Neutrophil (primary cell): ENCODE results near the gene ZBTB8OS.
A peak's percentile ranks its signal among the peaks of the same experiment; 100 is the strongest.
"Not testable (repeated sequence)": the region's sequence is repeated elsewhere in the genome, so short reads cannot be mapped to it uniquely, and the experiment has no call there.

Experiments
- H3K27ac ChIP-seq: fragments of 200-600 bp; sonication (generic); 2 replicates; pipeline ENCODE4 v1.5.1; 2016; ENCODE audit warnings: mild to moderate bottlenecking, moderate library complexity
- H3K27me3 ChIP-seq: fragments of 200-600 bp; sonication (generic); 2 replicates; pipeline ENCODE4 v1.6.0; 2016; ENCODE audit warnings: mild to moderate bottlenecking
- H3K36me3 ChIP-seq: fragments of 200-600 bp; sonication (generic); 2 replicates; pipeline ENCODE4 v1.5.1; 2017
- H3K4me1 ChIP-seq, 2 experiments: fragments of 200-600 bp in 1 of 2; sonication (generic) in 1 of 2; 1 replicate in 1 of 2; 2 replicates in 1 of 2; pipeline versions ENCODE4 v1.5.1 to v1.6.1; 2013 to 2016; ENCODE audit warnings: low read depth in 1 of 2, low read length in 1 of 2, mild to moderate bottlenecking in 1 of 2, moderate library complexity in 1 of 2; ENCODE audit not compliant: control insufficient read depth in 1 of 2, insufficient read depth in 1 of 2
- H3K4me3 ChIP-seq, 2 experiments: fragments of 200-600 bp in 1 of 2; sonication (generic) in 1 of 2; 1 replicate in 1 of 2; 2 replicates in 1 of 2; pipeline ENCODE4 v1.5.1; 2013 to 2016; ENCODE audit warnings: low read depth in 1 of 2, low read length in 1 of 2, mild to moderate bottlenecking in 1 of 2, moderate library complexity in 1 of 2
- H3K9me3 ChIP-seq: fragments of 200-600 bp; sonication (generic); 2 replicates; pipeline ENCODE4 v1.5.1; 2016
- TF ChIP-seq, protein P1 (sequence below): fragments of 200-600 bp; sonication (generic); IDR thresholded peaks from 2 replicates; pipeline ENCODE4 v1.5.1; 2016; ENCODE audit warnings: antibody characterized with exemption

The ZBTB8OS gene

DNA sequence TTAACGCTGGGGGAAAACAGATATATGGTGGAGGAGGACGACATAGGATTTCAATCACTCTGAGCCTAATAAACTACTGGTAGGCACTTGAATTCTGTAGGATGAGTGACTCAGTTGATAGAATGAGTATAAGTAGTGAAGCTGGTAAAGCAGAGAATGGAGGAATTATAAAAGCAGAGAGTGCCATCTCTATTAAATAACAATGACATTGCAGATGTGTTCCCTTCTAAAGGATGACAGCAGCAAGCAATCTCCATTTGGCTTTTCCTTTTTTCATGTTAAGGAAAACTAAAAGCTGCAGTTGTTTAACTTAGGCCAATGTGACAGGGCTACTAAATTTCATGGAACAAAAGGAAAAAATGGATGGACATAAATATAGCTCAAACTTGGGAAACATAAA is 17.5 kb downstream of the ZBTB8OS start:
- TF ChIP-seq, protein P1, sequence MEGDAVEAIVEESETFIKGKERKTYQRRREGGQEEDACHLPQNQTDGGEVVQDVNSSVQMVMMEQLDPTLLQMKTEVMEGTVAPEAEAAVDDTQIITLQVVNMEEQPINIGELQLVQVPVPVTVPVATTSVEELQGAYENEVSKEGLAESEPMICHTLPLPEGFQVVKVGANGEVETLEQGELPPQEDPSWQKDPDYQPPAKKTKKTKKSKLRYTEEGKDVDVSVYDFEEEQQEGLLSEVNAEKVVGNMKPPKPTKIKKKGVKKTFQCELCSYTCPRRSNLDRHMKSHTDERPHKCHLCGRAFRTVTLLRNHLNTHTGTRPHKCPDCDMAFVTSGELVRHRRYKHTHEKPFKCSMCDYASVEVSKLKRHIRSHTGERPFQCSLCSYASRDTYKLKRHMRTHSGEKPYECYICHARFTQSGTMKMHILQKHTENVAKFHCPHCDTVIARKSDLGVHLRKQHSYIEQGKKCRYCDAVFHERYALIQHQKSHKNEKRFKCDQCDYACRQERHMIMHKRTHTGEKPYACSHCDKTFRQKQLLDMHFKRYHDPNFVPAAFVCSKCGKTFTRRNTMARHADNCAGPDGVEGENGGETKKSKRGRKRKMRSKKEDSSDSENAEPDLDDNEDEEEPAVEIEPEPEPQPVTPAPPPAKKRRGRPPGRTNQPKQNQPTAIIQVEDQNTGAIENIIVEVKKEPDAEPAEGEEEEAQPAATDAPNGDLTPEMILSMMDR: no peak
- H3K27ac ChIP-seq: no peak overlapping the region
- no peaks in the 10 kb centered on the region for H3K27me3 ChIP-seq
- H3K4me3 ChIP-seq: no peak overlapping the region
- peaks cover 3 to 13% of the 10 kb centered on the region in 2 experiments for H3K4me1 ChIP-seq
- peaks cover 48% of the 10 kb centered on the region for H3K36me3 ChIP-seq
- H3K9me3 ChIP-seq: no peaks in the 10 kb centered on the region

DNA sequence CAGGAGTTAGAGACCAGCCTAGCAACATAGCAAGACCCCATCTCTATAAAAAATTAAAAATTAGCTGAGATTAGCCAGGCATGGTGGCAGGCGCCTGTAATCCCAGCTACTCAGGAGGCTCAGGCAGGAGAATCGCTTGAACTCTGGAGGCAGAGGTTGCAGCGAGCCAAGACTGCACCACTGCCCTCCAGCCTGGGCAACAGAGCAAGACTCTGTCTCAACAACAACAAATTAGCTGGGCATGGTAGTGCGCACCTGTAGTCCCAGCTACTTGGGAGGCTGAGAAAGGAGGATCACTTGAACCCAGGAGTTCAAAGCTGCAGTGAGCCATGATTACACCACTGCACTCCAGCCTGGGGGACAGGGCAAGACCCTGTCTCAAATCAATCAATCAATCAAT is 20.2 kb downstream of the ZBTB8OS start:
- H3K27me3 ChIP-seq, H3K4me1 ChIP-seq, H3K27ac ChIP-seq, H3K4me3 ChIP-seq, H3K9me3 ChIP-seq: not testable (repeated sequence)
- H3K36me3 ChIP-seq: peaks cover 69% of the 10 kb centered on the region

DNA sequence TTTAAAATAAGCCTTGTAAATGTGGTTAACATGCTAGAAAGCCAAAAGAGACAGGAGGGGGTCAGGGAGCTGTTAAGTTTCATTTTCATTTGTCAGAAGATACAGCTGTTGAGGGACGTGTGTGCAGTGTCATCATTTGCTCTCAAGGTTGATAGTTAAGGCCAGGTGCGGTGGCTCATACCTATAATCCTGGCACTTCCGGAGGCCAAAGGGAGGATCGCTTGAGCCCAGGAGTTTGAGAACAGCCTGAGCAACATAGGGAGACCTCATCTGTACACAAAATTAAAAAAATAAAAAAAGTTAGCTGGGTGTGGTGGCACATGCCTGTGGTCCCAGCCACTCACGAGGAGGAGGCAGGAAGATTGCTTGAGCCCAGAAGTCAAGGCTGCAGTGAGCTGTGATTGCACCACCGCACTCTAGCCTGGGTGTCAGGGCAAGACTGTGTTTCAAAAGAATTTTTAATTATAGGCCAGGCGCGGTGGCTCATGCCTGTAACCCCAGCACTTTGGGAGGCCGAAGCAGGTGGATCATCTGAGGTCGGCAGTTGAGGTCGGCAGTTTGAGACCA is 22.7 kb downstream of the ZBTB8OS start:
- Histone ChIP-seq H3K27ac (no peak overlapping the region), H3K4me3 (no peak overlapping the region), H3K9me3 (no peaks in the 10 kb centered on the region), H3K27me3 (no peaks in the 10 kb centered on the region), H3K36me3 (peaks cover 51% of the 10 kb centered on the region), H3K4me1 (no peaks in the 10 kb centered on the region)
- TF ChIP-seq, protein P1: no peak

DNA sequence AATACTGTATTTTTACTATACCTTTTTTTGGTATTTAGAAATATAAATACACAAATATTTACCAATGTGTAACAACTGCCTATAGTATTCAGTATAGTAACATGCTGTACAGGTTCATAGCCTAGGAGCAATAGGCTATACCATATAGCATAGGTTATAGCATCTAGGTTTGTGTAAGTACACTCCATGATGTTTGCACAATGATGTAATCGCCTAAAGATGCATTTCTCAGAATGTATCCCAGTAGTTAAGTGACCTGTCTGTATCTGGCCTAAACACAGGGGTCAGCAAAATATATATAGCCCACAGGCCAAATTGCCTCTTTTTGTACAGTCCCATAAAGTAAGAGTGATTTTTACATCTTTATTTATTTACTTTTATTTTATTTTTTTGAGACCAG is 24.2 kb downstream of the ZBTB8OS start:
- H3K27me3 ChIP-seq: no peaks in the 10 kb centered on the region
- TF ChIP-seq, protein P1: no peak
- H3K4me3 ChIP-seq: no peak overlapping the region
- H3K9me3 ChIP-seq: no peaks in the 10 kb centered on the region
- peaks cover 47% of the 10 kb centered on the region for H3K36me3 ChIP-seq
- H3K27ac ChIP-seq: no peak overlapping the region
- H3K4me1 ChIP-seq: no peaks in the 10 kb centered on the region

DNA sequence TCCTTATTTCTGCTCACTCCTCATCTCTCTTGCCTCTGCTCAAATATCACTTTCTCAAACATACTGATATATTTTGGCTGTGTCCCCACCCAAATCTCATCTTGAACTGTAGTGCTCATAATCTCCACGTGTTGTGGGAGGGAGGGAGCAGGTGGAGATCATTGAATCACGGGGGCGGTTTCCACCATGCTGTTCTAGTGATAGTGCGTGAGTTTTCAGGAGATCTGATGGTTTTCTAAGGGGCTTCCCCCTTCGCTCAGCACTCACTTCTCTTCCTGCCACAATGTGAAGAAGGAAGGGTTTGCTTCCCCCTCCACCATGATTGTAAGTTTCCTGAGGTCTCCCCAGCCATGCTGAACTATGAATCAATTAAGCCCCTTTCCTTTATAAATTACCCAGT is 26.6 kb downstream of the ZBTB8OS start:
- H3K27me3 ChIP-seq: no peaks in the 10 kb centered on the region
- H3K36me3 ChIP-seq: peaks cover 56% of the 10 kb centered on the region
- no peak overlapping the region for H3K4me3 ChIP-seq
- peak overlapping the region; percentile 50 for H3K27ac ChIP-seq
- H3K4me1 ChIP-seq: no peaks in the 10 kb centered on the region
- H3K9me3 ChIP-seq: no peaks in the 10 kb centered on the region
- TF ChIP-seq, protein P1: no peak

DNA sequence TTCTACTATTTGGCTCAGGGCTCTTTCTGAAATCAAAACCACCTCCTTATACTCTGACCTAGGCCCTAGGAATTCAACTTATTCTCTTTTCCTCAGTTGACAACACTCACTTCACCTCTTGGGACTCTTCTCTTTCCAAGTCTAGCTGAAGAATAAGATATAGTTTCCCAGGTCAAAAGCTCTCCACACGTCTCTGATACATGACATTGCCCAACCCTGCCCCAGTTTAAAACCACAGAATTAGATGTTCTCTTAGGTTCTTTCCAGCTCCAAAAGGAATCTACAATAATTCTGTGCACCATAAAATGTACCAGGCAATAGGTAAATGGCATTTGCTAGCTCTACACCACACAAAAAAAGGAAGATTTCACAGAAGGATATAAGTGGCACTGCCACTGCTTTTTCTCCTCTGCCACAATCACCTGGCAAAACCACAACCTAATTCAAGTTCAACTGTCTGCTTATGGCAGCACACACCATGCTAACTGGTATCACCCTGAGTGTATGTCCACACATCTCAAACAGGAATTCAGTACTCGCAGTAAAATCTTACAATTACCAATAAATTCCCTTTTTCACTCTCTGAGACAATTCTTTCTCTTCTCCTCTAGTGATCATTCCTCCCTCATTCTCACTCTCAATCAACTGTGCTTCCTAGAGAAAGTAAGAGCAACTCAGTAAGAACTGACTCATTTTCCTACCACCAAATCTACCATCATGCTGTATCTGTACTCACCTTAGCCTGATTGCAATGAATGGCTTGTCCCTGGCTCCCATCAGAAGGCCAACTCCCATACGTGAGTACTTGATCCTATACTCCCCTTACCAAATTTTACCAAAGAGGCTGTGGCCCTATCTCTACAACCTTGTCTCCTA is 27.3 kb downstream of the ZBTB8OS start:
- Histone ChIP-seq H3K4me1 (no peaks in the 10 kb centered on the region), H3K36me3 (peaks cover 49% of the 10 kb centered on the region), H3K27me3 (no peaks in the 10 kb centered on the region), H3K9me3 (no peaks in the 10 kb centered on the region), H3K4me3 (no peak overlapping the region), H3K27ac (peak overlapping the region; percentile 50)
- TF ChIP-seq, protein P1: no peak
